ENCODE results near the gene FAM83C. TPM values are rescaled to one million over a fixed set of nuclear protein-coding genes. Genes with fewer than 3 reads are reported as not detected.

The FAM83C gene
- polyA plus RNA-seq, 3 donors = not detected

- no peak for TF ChIP-seq CTCF (IDR thresholded peaks at IDR 0.05)
- peak overlapping the region in 3 of 7 donors; percentile 5 to 68 (median 43) for H3K27ac Mint-ChIP-seq
These were observed 6.5 kb downstream of the FAM83C start for GRCh38 chr20:35285806-35286076.

GRCh38 chr20:35284992-35285805, 7.0 kb downstream of the FAM83C start:
- Histone ChIP-seq H3K9me3 (replicated peaks in 1 of 2; ENCODE audit: control insufficient read depth in 1 of 2, insufficient read depth in 1 of 2, low read length in 2 of 2) (no peaks in the 10 kb centered on the region), H3K4me1 (ENCODE audit: control insufficient read depth in 1 of 2, insufficient read depth in 2 of 2, low read length in 2 of 2) (peaks cover 16 to 18% of the 10 kb centered on the region in 2 donors), H3K79me2 (ENCODE audit: insufficient read depth, low read length) (peaks cover 42% of the 10 kb centered on the region), H3K27me3 (ENCODE audit: control insufficient read depth in 2 of 2, insufficient read depth in 2 of 2, low read length in 2 of 2) (no peaks in the 10 kb centered on the region), H3K36me3 (replicated peaks in 1 of 2; ENCODE audit: control insufficient read depth in 1 of 2, insufficient read depth in 2 of 2, low read length in 2 of 2) (peaks cover 12 to 20% of the 10 kb centered on the region in 2 donors), H4K20me1 (ENCODE audit: insufficient read depth, low read length) (peaks cover 5% of the 10 kb centered on the region), H3K4me3 (replicated peaks in 1 of 3; ENCODE audit: low read depth in 2 of 3, low read length in 3 of 3) (peak overlapping the region; percentile 66 to 95 (median 91)), H2AFZ (ENCODE audit: insufficient read depth, low read depth, low read length, poor library complexity, severe bottlenecking) (peak overlapping the region; percentile 94), H3K27ac (ENCODE audit: low read depth in 1 of 2, low read length in 2 of 2) (peak overlapping the region in 1 of 2 donors; percentile 87), H3K9ac (ENCODE audit: insufficient read depth, low read length, poor library complexity, severe bottlenecking) (peak overlapping the region; percentile 89), H3K4me2 (replicated peaks; ENCODE audit: extremely low read depth, low read length, poor library complexity, severe bottlenecking) (peak overlapping the region; percentile 92)
- peak in 1 of 3 donors; percentile 17 for DNase-seq
- peaks cover 19% of the 10 kb centered on the region for H3K4me1 Mint-ChIP-seq
- TF ChIP-seq CTCF (IDR thresholded peaks at IDR 0.05) = no peak
- H3K36me3 Mint-ChIP-seq = peaks cover 11 to 19% of the 10 kb centered on the region in 2 donors
- peak overlapping the region; percentile 96 to 97 for H3K4me3 Mint-ChIP-seq
- peak overlapping the region in 6 of 7 donors; percentile 73 to 96 (median 94) for H3K27ac Mint-ChIP-seq
- H3K9me3 Mint-ChIP-seq = no peaks in the 10 kb centered on the region
- 60% methylated on average over 15 of the region's 19 CpGs for WGBS (ENCODE audit: insufficient coverage)
- peaks cover 1 to 5% (median 4%) of the 10 kb centered on the region in 3 donors for H3K27me3 Mint-ChIP-seq (ENCODE audit: low read depth in 3 of 3)
- intact Hi-C loops (cut with micrococcal nuclease) = no loop called here

More at GRCh38 chr20:35285806-35286076, 6.5 kb downstream of the FAM83C start:
- H3K27me3 Mint-ChIP-seq (ENCODE audit: low read depth in 3 of 3) = peaks cover 1 to 5% (median 4%) of the 10 kb centered on the region in 3 donors
- Histone ChIP-seq H3K79me2 (ENCODE audit: insufficient read depth, low read length) (peaks cover 36% of the 10 kb centered on the region), H3K9me3 (replicated peaks in 1 of 2; ENCODE audit: control insufficient read depth in 1 of 2, insufficient read depth in 1 of 2, low read length in 2 of 2) (no peaks in the 10 kb centered on the region), H3K9ac (ENCODE audit: insufficient read depth, low read length, poor library complexity, severe bottlenecking) (no peak overlapping the region), H3K36me3 (replicated peaks in 1 of 2; ENCODE audit: control insufficient read depth in 1 of 2, insufficient read depth in 2 of 2, low read length in 2 of 2) (peaks cover 6 to 15% of the 10 kb centered on the region in 2 donors), H3K4me2 (replicated peaks; ENCODE audit: extremely low read depth, low read length, poor library complexity, severe bottlenecking) (no peak overlapping the region), H3K27ac (ENCODE audit: low read depth in 1 of 2, low read length in 2 of 2) (no peak overlapping the region), H3K27me3 (ENCODE audit: control insufficient read depth in 2 of 2, insufficient read depth in 2 of 2, low read length in 2 of 2) (no peaks in the 10 kb centered on the region), H3K4me1 (ENCODE audit: control insufficient read depth in 1 of 2, insufficient read depth in 2 of 2, low read length in 2 of 2) (peaks cover 16 to 18% of the 10 kb centered on the region in 2 donors), H4K20me1 (ENCODE audit: insufficient read depth, low read length) (peaks cover 5% of the 10 kb centered on the region), H3K4me3 (replicated peaks in 1 of 3; ENCODE audit: low read depth in 2 of 3, low read length in 3 of 3) (no peak overlapping the region), H2AFZ (ENCODE audit: insufficient read depth, low read depth, low read length, poor library complexity, severe bottlenecking) (peak overlapping the region; percentile 94)
- intact Hi-C loops (cut with micrococcal nuclease) = no loop called here
- WGBS (ENCODE audit: insufficient coverage) = no CpG with 5 or more reads among the region's 5 CpGs
- H3K4me3 Mint-ChIP-seq = no peak overlapping the region
- H3K36me3 Mint-ChIP-seq = peaks cover 5 to 13% of the 10 kb centered on the region in 2 donors
- H3K4me1 Mint-ChIP-seq = peaks cover 19% of the 10 kb centered on the region
- peak; percentile 13 to 66 (median 23) for DNase-seq
- no peaks in the 10 kb centered on the region for H3K9me3 Mint-ChIP-seq
